Stomach (tissue), 9 donors: Measurements from ENCODE around the gene ADGRD2. TPM values are rescaled to one million over a fixed set of nuclear protein-coding genes. Genes with fewer than 3 reads are reported as not detected.

ENCODE experiments used
- DNase-seq, 2 donors: peaks; one replicate each; pipeline versions ENCODE4 v3.0.0 to v3.0.0-alpha.2; 2013 to 2019
- H3K27ac ChIP-seq, 5 donors: fragments of 200-600 bp in 4 of 5; sonication (generic) in 4 of 5; one replicate each; pipeline ENCODE4 v1.5.1; 2013 to 2019; ENCODE audit warnings: mild to moderate bottlenecking in 1 of 5, moderate library complexity in 1 of 5
- H3K27me3 ChIP-seq, 3 donors: fragments of 200-600 bp; sonication (generic); one replicate each; pipeline ENCODE4 v1.5.1; 2017 to 2019; ENCODE audit warnings: mixed run types in 1 of 3
- H3K36me3 ChIP-seq, 4 donors: fragments of 200-600 bp; sonication (generic); 1 replicate in 3 of 4; 2 replicates in 1 of 4; pipeline ENCODE4 v1.5.1; 2016 to 2019
- H3K4me1 ChIP-seq, 4 donors: fragments of 200-600 bp; sonication (generic); one replicate each; pipeline ENCODE4 v1.5.1; 2016 to 2019
- H3K4me3 ChIP-seq, 4 donors: fragments of 200-600 bp; sonication (generic) in 3 of 4; one replicate each; pipeline ENCODE4 v1.5.1; 2016 to 2019; ENCODE audit warnings: mild to moderate bottlenecking in 1 of 4
- H3K9me3 ChIP-seq, 4 donors: fragments of 200-600 bp; sonication (generic); one replicate each; pipeline ENCODE4 v1.5.1; 2016 to 2019
- CTCF ChIP-seq, 7 experiments: fragments of 450-650 bp in 4 of 7; fragments of 200-600 bp in 3 of 7; sonication (generic) in 3 of 7; IDR thresholded peaks; one replicate each; pipeline ENCODE4 v1.5.1; 2016 to 2019; ENCODE audit warnings: antibody characterized with exemption in 7 of 7, control low read depth in 2 of 7, mild to moderate bottlenecking in 1 of 7
- EP300 ChIP-seq: sonication (generic); formaldehyde crosslinking; IDR thresholded peaks from one replicate; pipeline ENCODE4 v1.6.1; 2017; ENCODE audit warnings: antibody characterized with exemption
- POLR2A ChIP-seq, 4 donors: fragments of 450-650 bp; IDR thresholded peaks; one replicate each; pipeline ENCODE4 v1.6.1; 2016; ENCODE audit warnings: antibody characterized with exemption in 4 of 4, control low read depth in 2 of 4, mild to moderate bottlenecking in 1 of 4, moderate library complexity in 1 of 4
- POLR2AphosphoS5 ChIP-seq, 3 donors: sonication (generic); formaldehyde crosslinking; IDR thresholded peaks; one replicate each; pipeline ENCODE4 v1.6.1; 2016; ENCODE audit warnings: antibody characterized with exemption in 3 of 3
- WGBS, 5 donors: extraction: QIAGEN DNeasy Blood & Tissue Kit in 3 of 5; methylation state at CpG; one replicate each; pipeline versions ENCODE4 v1.1.5 to v1.1.7; 2013 to 2018; 5-methylcytosine and 5-hydroxymethylcytosine counted together
- intact Hi-C: fragments of 100-400 bp; cut with DNase I; formaldehyde crosslinking; loops from one replicate; pipeline ENCODE4 v1.15.1; 2023; ENCODE audit warnings: low total_unique reads
- polyA plus RNA-seq, 3 donors: library from polyadenylated mRNA; stranded (reverse); fragments of 200-250 nt; gene quantifications; one replicate each; pipeline ENCODE4 v1.2.3, GENCODE V29; 2013
- total RNA-seq, 5 donors: library from RNA; depleted of rRNA; stranded (reverse); fragments of >200 nt; gene quantifications; one replicate each; pipeline versions ENCODE4 v1.1.0 to v1.2.3, GENCODE V29; 2014 to 2016
- donor health status: healthy with polysubstance abuse.
- donor health status: Bipolar disorder and iron deficiency.
- donor health status: healthy.

ADGRD2 gene
- total and polyA plus RNA-seq, 8 donors: not detected

- Histone ChIP-seq H3K36me3 (no peaks in the 10 kb centered on the region), H3K27ac (no peak overlapping the region), H3K4me3 (no peak overlapping the region), H3K4me1 (peaks cover 0 to 4% (median 2%) of the 10 kb centered on the region in 4 donors), H3K27me3 (peaks cover 9 to 83% (median 31%) of the 10 kb centered on the region in 3 donors), H3K9me3 (no peaks in the 10 kb centered on the region)
- no peak for TF ChIP-seq EP300
- no peak for TF ChIP-seq POLR2A (IDR thresholded peaks at IDR 0.05)
- no peak for TF ChIP-seq POLR2AphosphoS5 (IDR thresholded peaks at IDR 0.05)
- no peak for TF ChIP-seq CTCF (IDR thresholded peaks at IDR 0.05)
- whole genome bisulfite sequencing, 5 donors: 68 to 73% (median 71%) methylated on average over 6 of the region's 6 CpGs
- no peak for DNase-seq
- intact Hi-C loops: no loop called here
Measured at GRCh38 chr9:124498040-124498439, 47.8 kb downstream of the ADGRD2 start.

GRCh38 chr9:124498499-124499146 is 48.4 kb downstream of the ADGRD2 start:
- Histone ChIP-seq H3K4me1 (peaks cover 3 to 10% (median 7%) of the 10 kb centered on the region in 4 donors), H3K36me3 (no peaks in the 10 kb centered on the region), H3K9me3 (no peaks in the 10 kb centered on the region), H3K27ac (no peak overlapping the region), H3K27me3 (peaks cover 15 to 87% (median 37%) of the 10 kb centered on the region in 3 donors), H3K4me3 (no peak overlapping the region)
- intact Hi-C loops: no loop called here
- no peak for DNase-seq
- no peak for TF ChIP-seq CTCF (IDR thresholded peaks at IDR 0.05)
- no peak for TF ChIP-seq EP300
- TF ChIP-seq POLR2A (IDR thresholded peaks at IDR 0.05): no peak
- TF ChIP-seq POLR2AphosphoS5 (IDR thresholded peaks at IDR 0.05): no peak
- 69 to 79% (median 75%) methylated on average over 7 to 15 of the region's 15 CpGs for WGBS, 5 donors

- 59 to 72% (median 68%) methylated on average over 2 to 3 of the region's 3 CpGs for WGBS, 5 donors
- Histone ChIP-seq H3K36me3 (no peaks in the 10 kb centered on the region), H3K27me3 (peaks cover 21 to 93% (median 43%) of the 10 kb centered on the region in 3 donors), H3K9me3 (no peaks in the 10 kb centered on the region), H3K4me3 (no peak overlapping the region), H3K27ac (no peak overlapping the region), H3K4me1 (peaks cover 8 to 16% (median 12%) of the 10 kb centered on the region in 4 donors)
- intact Hi-C loops: no loop called here
- TF ChIP-seq POLR2AphosphoS5 (IDR thresholded peaks at IDR 0.05) (no peak), POLR2A (IDR thresholded peaks at IDR 0.05) (no peak), EP300 (no peak), CTCF (IDR thresholded peaks at IDR 0.05) (no peak)
- no peak for DNase-seq
Measured at GRCh38 chr9:124499216-124499615, 49.0 kb downstream of the ADGRD2 start.

GRCh38 chr9:124500028-124500795 is 50.0 kb downstream of the ADGRD2 start:
- WGBS, 5 donors: 87 to 93% (median 90%) methylated on average over 25 to 40 of the region's 40 CpGs
- Histone ChIP-seq H3K4me3 (no peak overlapping the region), H3K9me3 (no peaks in the 10 kb centered on the region), H3K27me3 (peaks cover 27 to 94% (median 51%) of the 10 kb centered on the region in 3 donors), H3K27ac (no peak overlapping the region), H3K4me1 (peaks cover 12 to 24% (median 18%) of the 10 kb centered on the region in 4 donors), H3K36me3 (no peaks in the 10 kb centered on the region)
- DNase-seq: no peak
- intact Hi-C loops: no loop called here
- TF ChIP-seq CTCF (IDR thresholded peaks at IDR 0.05) (no peak), POLR2A (IDR thresholded peaks at IDR 0.05) (no peak), EP300 (no peak), POLR2AphosphoS5 (IDR thresholded peaks at IDR 0.05) (no peak)
